Measurements from ENCODE around the gene PPP2R2C. TPM values are rescaled to one million over a fixed set of nuclear protein-coding genes. Genes with fewer than 3 reads are reported as not detected.

PPP2R2C gene
- total and polyA plus RNA-seq, 10 of the 15 experiments (the other 5 are each of a cell fraction or from before 2014, with no cell fraction given), result 0.13 to 0.15 TPM; not detected in 8

GRCh38 chr4:6516281-6516680, 43.9 kb upstream of the PPP2R2C start (continued):
- TF ChIP-seq, protein P1, sequence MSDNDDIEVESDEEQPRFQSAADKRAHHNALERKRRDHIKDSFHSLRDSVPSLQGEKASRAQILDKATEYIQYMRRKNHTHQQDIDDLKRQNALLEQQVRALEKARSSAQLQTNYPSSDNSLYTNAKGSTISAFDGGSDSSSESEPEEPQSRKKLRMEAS (IDR thresholded peaks at IDR 0.05; ENCODE audit: low read depth, low read length), result no peak
- TF ChIP-seq FOXM1 (IDR thresholded peaks at IDR 0.05; ENCODE audit: low read depth, low read length) (no peak), RFX5 (IDR thresholded peaks at IDR 0.05; ENCODE audit: low read depth, low read length) (no peak), POLR2AphosphoS2 (IDR thresholded peaks at IDR 0.05; ENCODE audit: low read depth, low read length) (no peak)

DNA sequence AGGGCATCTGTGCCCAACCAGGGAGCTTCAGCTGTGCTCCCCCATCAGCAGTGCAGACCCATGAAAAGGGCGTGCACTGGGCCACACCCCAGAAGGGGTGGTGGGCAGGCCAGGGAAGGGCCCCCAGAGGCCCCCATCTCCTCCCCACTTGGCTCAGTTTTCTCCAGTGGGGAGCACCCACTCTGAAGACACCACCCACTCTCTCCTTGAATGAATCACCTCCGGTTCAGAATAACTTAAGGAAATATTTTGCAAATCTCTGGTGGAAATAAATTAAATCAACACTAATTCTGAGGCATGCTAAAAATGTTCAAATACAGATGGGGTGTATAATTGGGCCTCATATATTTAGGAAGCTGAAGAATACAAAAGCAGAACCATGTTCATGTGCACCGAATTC, 41.3 kb upstream of the PPP2R2C start:
- ATAC-seq, result no peak
- CTCF ChIA-PET, result no interaction called here
- no peaks in the 10 kb centered on the region for H3K79me2 ChIP-seq (ENCODE audit: control insufficient read depth, insufficient read depth, low read length)
- DNase-seq (ENCODE audit: low read depth, low spot score), result no peak
- no peak overlapping the region for H3K4me2 ChIP-seq (ENCODE audit: control insufficient read depth, insufficient read depth)
- intact Hi-C loops (cut with micrococcal nuclease; ENCODE audit: unreplicated experiment), result no loop called here
- RAD21 ChIA-PET (ENCODE audit: unreplicated experiment), result no interaction called here
- no peak for FAIRE-seq
- H3K9ac ChIP-seq (ENCODE audit: control insufficient read depth, insufficient read depth, low read length), result no peak overlapping the region
- WGBS (ENCODE audit: insufficient coverage, insufficient replicate concordance, low lambda C conversion rate, missing lambda C conversion rate), result 22% methylated on average over 3 of the region's 3 CpGs
- H3K4me1 ChIP-seq (ENCODE audit: control insufficient read depth, insufficient read depth, low read length), result no peaks in the 10 kb centered on the region
- in situ Hi-C loops (cut with MboI), result no loop called here
- TF ChIP-seq ASH2L (IDR thresholded peaks at IDR 0.05; ENCODE audit: borderline replicate concordance, low read depth) (no peak), ZSCAN29 (IDR thresholded peaks at IDR 0.05) (no peak), SMC3 (IDR thresholded peaks at IDR 0.05; ENCODE audit: borderline replicate concordance, low read length) (no peak), SPI1 (IDR thresholded peaks at IDR 0.05; ENCODE audit: borderline replicate concordance, insufficient read depth, low read depth, low read length) (no peak), CHD1 (IDR thresholded peaks at IDR 0.05; ENCODE audit: low read depth, low read length) (no peak), BHLHE40 (IDR thresholded peaks at IDR 0.05; ENCODE audit: borderline replicate concordance in 1 of 2, low read depth in 2 of 2, low read length in 1 of 2) (no peak), WRNIP1 (IDR thresholded peaks at IDR 0.05; ENCODE audit: borderline replicate concordance, low read depth, low read length) (no peak), ETV6 (conservative IDR thresholded peaks at IDR 0.05 in 1 of 2, IDR thresholded peaks at IDR 0.05 in 1 of 2; ENCODE audit: borderline replicate concordance in 1 of 2, low read depth in 1 of 2) (no peak), CBX5 (IDR thresholded peaks at IDR 0.05; ENCODE audit: low read depth) (no peak), ZNF622 (IDR thresholded peaks at IDR 0.05) (no peak), RBBP5 (conservative IDR thresholded peaks at IDR 0.05) (no peak)
- TF ChIP-seq, protein P2, sequence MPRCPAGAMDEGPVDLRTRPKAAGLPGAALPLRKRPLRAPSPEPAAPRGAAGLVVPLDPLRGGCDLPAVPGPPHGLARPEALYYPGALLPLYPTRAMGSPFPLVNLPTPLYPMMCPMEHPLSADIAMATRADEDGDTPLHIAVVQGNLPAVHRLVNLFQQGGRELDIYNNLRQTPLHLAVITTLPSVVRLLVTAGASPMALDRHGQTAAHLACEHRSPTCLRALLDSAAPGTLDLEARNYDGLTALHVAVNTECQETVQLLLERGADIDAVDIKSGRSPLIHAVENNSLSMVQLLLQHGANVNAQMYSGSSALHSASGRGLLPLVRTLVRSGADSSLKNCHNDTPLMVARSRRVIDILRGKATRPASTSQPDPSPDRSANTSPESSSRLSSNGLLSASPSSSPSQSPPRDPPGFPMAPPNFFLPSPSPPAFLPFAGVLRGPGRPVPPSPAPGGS (IDR thresholded peaks at IDR 0.05; ENCODE audit: borderline replicate concordance, insufficient read depth, low read depth, low read length, poor library complexity, severe bottlenecking), result no peak
- TF ChIP-seq, protein P3, sequence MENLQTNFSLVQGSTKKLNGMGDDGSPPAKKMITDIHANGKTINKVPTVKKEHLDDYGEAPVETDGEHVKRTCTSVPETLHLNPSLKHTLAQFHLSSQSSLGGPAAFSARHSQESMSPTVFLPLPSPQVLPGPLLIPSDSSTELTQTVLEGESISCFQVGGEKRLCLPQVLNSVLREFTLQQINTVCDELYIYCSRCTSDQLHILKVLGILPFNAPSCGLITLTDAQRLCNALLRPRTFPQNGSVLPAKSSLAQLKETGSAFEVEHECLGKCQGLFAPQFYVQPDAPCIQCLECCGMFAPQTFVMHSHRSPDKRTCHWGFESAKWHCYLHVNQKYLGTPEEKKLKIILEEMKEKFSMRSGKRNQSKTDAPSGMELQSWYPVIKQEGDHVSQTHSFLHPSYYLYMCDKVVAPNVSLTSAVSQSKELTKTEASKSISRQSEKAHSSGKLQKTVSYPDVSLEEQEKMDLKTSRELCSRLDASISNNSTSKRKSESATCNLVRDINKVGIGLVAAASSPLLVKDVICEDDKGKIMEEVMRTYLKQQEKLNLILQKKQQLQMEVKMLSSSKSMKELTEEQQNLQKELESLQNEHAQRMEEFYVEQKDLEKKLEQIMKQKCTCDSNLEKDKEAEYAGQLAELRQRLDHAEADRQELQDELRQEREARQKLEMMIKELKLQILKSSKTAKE (IDR thresholded peaks at IDR 0.05; ENCODE audit: low read depth, poor library complexity, severe bottlenecking), result no peak
- SMC1A ChIA-PET (ENCODE audit: uncharacterized antibody, unreplicated experiment), result no interaction called here
- H3K36me3 ChIP-seq (ENCODE audit: control insufficient read depth in 2 of 2, insufficient read depth in 2 of 2, low read length in 1 of 2), result no peaks in the 10 kb centered on the region
- H3K9me3 ChIP-seq (replicated peaks; ENCODE audit: control insufficient read depth, insufficient read depth, low read length), result peaks cover 2% of the 10 kb centered on the region; the same call in 1 of the 3 replicates
- POLR2A ChIA-PET, result no interaction called here
- no TSS peak for BruUV-seq (replicated peaks)
- no peak overlapping the region for H2AFZ ChIP-seq (ENCODE audit: control insufficient read depth, low read depth, low read length)
- H3K27ac ChIP-seq (ENCODE audit: control insufficient read depth, insufficient read depth), result no peak overlapping the region
- no peak overlapping the region for H3K4me3 ChIP-seq
- no peaks in the 10 kb centered on the region for H4K20me1 ChIP-seq (ENCODE audit: control insufficient read depth, insufficient read depth)
- no peaks in the 10 kb centered on the region for H3K27me3 ChIP-seq (replicated peaks in 1 of 2; ENCODE audit: control insufficient read depth in 2 of 2, insufficient read depth in 2 of 2, low read length in 1 of 2)

Data from GM12878 (cell line).